ENCODE results near the gene UBR3.
"Not testable (repeated sequence)": the region's sequence is repeated elsewhere in the genome, so short reads cannot be mapped to it uniquely, and the experiment has no call there.

The UBR3 gene

DNA sequence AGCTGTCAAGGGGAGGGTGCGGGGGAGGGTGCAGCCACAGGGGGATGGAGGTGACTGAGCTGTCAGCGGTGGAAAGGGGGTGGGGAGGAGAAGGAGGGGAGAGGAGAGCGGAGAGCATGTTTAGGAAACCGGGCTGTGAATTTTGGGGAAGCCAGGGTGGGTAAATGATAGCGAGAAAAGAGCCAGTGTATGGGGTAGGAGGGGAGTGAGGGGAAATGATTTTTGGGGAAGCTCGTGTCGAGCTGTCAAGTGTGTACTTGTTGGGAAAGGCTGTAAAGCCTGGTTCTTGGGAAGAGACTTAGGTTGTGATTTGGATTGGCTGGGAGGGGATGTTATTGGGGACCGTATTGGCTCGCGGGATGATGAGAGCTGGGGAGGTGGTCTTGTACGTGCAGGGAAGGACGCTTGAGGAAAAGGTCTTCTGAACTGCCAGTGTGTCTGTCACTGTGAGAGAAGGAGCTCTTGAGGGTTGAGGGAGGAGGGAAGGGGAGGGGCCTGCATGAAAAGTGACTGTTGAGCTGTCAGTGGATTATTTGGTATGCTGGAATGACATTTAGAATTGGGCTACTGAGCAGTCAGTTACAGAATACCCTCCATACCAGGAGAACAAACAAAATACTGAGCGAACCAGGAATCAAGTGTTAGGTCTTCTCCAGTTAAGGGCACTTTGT, 1.0 kb downstream of the UBR3 start:
- DNase-seq (ENCODE audit: low spot score): peak; percentile 73
- TF ChIP-seq, protein P1, sequence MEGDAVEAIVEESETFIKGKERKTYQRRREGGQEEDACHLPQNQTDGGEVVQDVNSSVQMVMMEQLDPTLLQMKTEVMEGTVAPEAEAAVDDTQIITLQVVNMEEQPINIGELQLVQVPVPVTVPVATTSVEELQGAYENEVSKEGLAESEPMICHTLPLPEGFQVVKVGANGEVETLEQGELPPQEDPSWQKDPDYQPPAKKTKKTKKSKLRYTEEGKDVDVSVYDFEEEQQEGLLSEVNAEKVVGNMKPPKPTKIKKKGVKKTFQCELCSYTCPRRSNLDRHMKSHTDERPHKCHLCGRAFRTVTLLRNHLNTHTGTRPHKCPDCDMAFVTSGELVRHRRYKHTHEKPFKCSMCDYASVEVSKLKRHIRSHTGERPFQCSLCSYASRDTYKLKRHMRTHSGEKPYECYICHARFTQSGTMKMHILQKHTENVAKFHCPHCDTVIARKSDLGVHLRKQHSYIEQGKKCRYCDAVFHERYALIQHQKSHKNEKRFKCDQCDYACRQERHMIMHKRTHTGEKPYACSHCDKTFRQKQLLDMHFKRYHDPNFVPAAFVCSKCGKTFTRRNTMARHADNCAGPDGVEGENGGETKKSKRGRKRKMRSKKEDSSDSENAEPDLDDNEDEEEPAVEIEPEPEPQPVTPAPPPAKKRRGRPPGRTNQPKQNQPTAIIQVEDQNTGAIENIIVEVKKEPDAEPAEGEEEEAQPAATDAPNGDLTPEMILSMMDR (IDR thresholded peaks at IDR 0.05; ENCODE audit: extremely low read depth, missing control alignments): no peak

DNA sequence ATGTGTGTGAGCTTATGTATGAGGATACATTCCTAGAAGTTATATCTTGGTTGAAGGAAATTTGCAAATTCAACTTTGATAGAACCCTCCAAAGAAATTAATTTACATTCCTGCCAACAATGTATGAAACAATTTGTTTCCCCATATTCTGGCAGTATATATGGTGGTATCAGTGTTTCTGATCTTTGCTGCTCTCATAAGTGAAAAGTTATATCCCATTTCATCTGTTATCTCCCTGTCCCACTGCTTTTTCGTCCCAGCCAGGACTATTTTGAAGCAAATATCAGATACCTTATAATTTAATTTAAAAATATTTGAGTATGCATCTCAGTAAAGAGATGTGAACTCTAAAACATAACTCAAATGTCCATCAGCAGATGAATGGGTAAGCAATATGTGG, 7.1 kb downstream of the UBR3 start:
- TF ChIP-seq, protein P1 (IDR thresholded peaks at IDR 0.05; ENCODE audit: extremely low read depth, missing control alignments): no peak

GRCh38 chr2:169838743-169839489, 11.7 kb downstream of the UBR3 start:
- TF ChIP-seq, protein P1 (IDR thresholded peaks at IDR 0.05; ENCODE audit: extremely low read depth, missing control alignments): no peak
- no peak for DNase-seq (ENCODE audit: low spot score)

More for the DNA sequence above, 7.1 kb downstream of the UBR3 start:
- no peak for DNase-seq (ENCODE audit: low spot score)

DNA sequence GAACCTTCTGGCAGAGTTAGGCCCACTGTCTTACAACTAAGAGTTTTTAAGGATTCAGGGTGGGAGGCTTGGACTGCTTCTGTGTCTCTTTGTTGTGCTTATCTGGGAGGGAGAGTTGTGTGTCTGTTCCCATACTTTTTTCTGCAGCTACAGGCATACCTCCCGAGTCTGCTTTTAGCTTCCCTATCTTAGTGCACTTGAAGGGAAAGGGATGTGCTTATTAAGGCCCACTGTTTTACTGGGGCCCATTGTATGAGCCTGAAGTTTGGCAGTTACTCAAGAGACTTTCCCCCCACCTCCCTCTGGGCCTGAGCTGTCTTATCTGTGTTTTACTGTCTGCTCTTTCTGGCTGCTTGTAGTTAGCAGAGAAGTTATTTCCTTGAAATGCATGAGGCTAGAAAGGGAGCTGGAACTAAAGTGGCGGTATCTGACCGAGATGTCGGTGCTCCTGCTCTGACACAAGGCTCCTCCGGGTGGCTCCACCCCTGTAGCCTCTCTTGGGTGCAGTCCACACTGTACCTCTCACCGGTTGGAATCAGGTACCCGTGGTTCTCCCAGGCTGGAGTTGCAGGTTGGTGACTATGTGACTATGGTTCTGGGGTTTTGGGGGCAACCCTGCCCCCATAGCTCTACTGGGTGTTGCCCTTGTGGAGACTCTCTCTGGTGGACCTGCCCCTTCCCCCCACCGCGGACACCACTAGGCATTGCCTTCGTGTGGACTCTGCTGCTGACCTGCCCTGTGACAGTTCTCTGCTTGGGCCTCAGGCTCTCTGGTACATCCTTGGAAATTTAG, 12.9 kb downstream of the UBR3 start:
- TF ChIP-seq, protein P1 (IDR thresholded peaks at IDR 0.05; ENCODE audit: extremely low read depth, missing control alignments): no peak
- DNase-seq (ENCODE audit: low spot score): no peak

GRCh38 chr2:169840747-169841142, 13.5 kb downstream of the UBR3 start:
- TF ChIP-seq, protein P1 (IDR thresholded peaks at IDR 0.05; ENCODE audit: extremely low read depth, missing control alignments): no peak
- no peak for DNase-seq (ENCODE audit: low spot score)

DNA sequence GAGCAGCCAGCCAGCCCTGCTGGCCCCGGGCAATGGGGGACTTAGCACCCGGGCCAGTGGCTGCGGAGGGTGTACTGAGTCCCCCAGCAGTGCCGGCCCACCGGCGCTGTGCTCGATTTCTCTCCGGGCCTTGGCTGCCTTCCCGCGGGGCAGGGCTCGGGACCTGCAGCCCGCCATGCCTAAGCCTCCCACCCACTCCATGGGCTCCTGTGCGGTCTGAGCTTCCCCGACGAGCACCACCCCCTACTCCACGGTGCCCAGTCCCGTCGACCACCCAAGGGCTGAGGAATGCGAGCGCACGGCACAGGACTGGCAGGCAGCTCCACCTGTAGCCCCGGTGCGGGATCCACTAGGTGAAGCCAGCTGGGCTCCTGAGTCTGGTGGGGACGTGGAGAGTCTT, 14.4 kb downstream of the UBR3 start:
- not testable (repeated sequence) for DNase-seq (ENCODE audit: low spot score)

- TF ChIP-seq, protein P1 (IDR thresholded peaks at IDR 0.05; ENCODE audit: extremely low read depth, missing control alignments): no peak
- no peak for DNase-seq (ENCODE audit: low spot score)
These were observed 17.8 kb downstream of the UBR3 start for GRCh38 chr2:169845016-169845415.

- not testable (repeated sequence) for DNase-seq (ENCODE audit: low spot score)
These were observed 21.9 kb downstream of the UBR3 start for GRCh38 chr2:169848959-169849693.

All from GM20000 (cell line).